Measurements from ENCODE around the gene HYAL4. TPM values are rescaled to one million over a fixed set of nuclear protein-coding genes. Genes with fewer than 3 reads are reported as not detected.
"Not testable (repeated sequence)": the region's sequence is repeated elsewhere in the genome, so short reads cannot be mapped to it uniquely, and the experiment has no call there.

Gene HYAL4
- total and polyA plus RNA-seq, 5 donors from 2014 or later: not detected

DNA sequence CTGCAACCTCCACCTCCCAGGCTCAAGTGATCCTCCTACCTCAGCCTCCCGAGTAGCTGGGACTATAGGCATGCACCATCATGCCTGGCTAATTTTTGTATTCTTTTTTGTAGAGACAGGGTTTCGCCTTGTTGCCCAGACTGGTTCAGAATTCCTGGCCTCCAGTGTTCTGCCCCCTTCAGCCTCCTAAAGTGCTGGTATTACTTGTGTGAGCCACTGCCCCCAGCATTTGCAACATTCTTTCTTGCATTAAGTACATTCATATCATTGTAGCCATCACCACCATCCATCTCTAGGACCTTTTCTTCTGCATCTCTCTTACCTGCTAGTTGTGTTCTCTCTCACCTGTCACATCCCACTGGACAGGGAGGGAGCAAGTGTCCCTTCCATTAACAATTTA, 35.5 kb upstream of the HYAL4 start:
- Histone ChIP-seq H3K4me3 (ENCODE audit: low read depth, low read length) (no peak overlapping the region), H3K27me3 (ENCODE audit: control insufficient read depth, insufficient read depth, low read length) (no peaks in the 10 kb centered on the region), H3K9me3 (ENCODE audit: control insufficient read depth in 2 of 2, low read length in 2 of 2) (no peaks in the 10 kb centered on the region), H3K4me1 (ENCODE audit: control insufficient read depth, insufficient read depth, low read length, poor library complexity, severe bottlenecking) (no peaks in the 10 kb centered on the region), H3K36me3 (ENCODE audit: control insufficient read depth, insufficient read depth, low read length) (no peaks in the 10 kb centered on the region), H3K27ac (ENCODE audit: insufficient read depth, low read length, poor library complexity, severe bottlenecking) (no peak overlapping the region)
- Mint-ChIP-seq H3K27ac (no peak overlapping the region), H3K27me3 (no peaks in the 10 kb centered on the region), H3K4me1 (no peaks in the 10 kb centered on the region), H3K36me3 (no peaks in the 10 kb centered on the region), H3K4me3 (no peak overlapping the region), H3K9me3 (peaks cover 0 to 6% (median 0%) of the 10 kb centered on the region in 7 donors)
- ATAC-seq (ENCODE audit: low read depth in 2 of 2) (no peak), DNase-seq (no peak)

- no peaks in the 10 kb centered on the region for H3K36me3 Mint-ChIP-seq
- no peak for DNase-seq
- no peak for ATAC-seq (ENCODE audit: low read depth in 2 of 2)
These were observed 33.9 kb upstream of the HYAL4 start for GRCh38 chr7:123811056-123811455.

DNA sequence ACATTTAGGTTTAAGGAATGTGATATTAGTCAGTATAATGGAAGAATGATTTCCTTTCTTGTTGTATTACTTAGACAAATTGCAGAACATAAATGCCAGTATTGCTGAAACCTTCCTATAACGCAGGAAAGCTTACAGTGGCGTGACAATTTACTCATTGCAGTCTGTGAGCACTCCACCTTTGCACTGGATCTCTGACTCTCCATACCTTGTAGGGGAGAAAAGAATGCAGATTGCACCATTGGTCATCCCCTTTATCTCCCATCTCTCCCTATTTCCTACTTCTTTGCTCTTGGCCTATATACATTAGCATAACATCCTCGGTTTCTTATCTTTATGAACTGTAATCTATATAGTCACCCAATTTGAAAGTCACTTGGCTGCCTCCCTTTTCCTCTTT, 28.1 kb upstream of the HYAL4 start:
- no peak for ATAC-seq (ENCODE audit: low read depth in 2 of 2)
- H3K27me3 Mint-ChIP-seq: peaks cover 4% of the 10 kb centered on the region
- H3K36me3 Mint-ChIP-seq: no peaks in the 10 kb centered on the region
- H3K4me1 ChIP-seq (ENCODE audit: control insufficient read depth, insufficient read depth, low read length, poor library complexity, severe bottlenecking): no peaks in the 10 kb centered on the region
- no peak for DNase-seq
- H3K9me3 ChIP-seq (ENCODE audit: control insufficient read depth in 2 of 2, low read length in 2 of 2): no peaks in the 10 kb centered on the region
- no peaks in the 10 kb centered on the region for H3K4me1 Mint-ChIP-seq
- H3K36me3 ChIP-seq (ENCODE audit: control insufficient read depth, insufficient read depth, low read length): no peaks in the 10 kb centered on the region
- no peaks in the 10 kb centered on the region for H3K27me3 ChIP-seq (ENCODE audit: control insufficient read depth, insufficient read depth, low read length)
- no peak overlapping the region for H3K4me3 Mint-ChIP-seq
- H3K27ac Mint-ChIP-seq: no peak overlapping the region
- H3K27ac ChIP-seq (ENCODE audit: insufficient read depth, low read length, poor library complexity, severe bottlenecking): no peak overlapping the region
- H3K4me3 ChIP-seq (ENCODE audit: low read depth, low read length): no peak overlapping the region
- H3K9me3 Mint-ChIP-seq: peaks cover 0 to 4% (median 0%) of the 10 kb centered on the region in 7 donors

More at GRCh38 chr7:123811056-123811455, 33.9 kb upstream of the HYAL4 start:
- H3K36me3 ChIP-seq (ENCODE audit: control insufficient read depth, insufficient read depth, low read length): no peaks in the 10 kb centered on the region
- no peaks in the 10 kb centered on the region for H3K4me1 Mint-ChIP-seq
- H3K9me3 ChIP-seq (ENCODE audit: control insufficient read depth in 2 of 2, low read length in 2 of 2): no peaks in the 10 kb centered on the region
- peaks cover 3% of the 10 kb centered on the region for H3K27me3 Mint-ChIP-seq
- H3K27ac Mint-ChIP-seq: no peak overlapping the region
- no peaks in the 10 kb centered on the region for H3K27me3 ChIP-seq (ENCODE audit: control insufficient read depth, insufficient read depth, low read length)
- H3K9me3 Mint-ChIP-seq: peaks cover 0 to 6% (median 0%) of the 10 kb centered on the region in 7 donors
- no peak overlapping the region for H3K4me3 Mint-ChIP-seq
- no peaks in the 10 kb centered on the region for H3K4me1 ChIP-seq (ENCODE audit: control insufficient read depth, insufficient read depth, low read length, poor library complexity, severe bottlenecking)
- no peak overlapping the region for H3K27ac ChIP-seq (ENCODE audit: insufficient read depth, low read length, poor library complexity, severe bottlenecking)
- no peak overlapping the region for H3K4me3 ChIP-seq (ENCODE audit: low read depth, low read length)

- H3K9me3 ChIP-seq (ENCODE audit: control insufficient read depth in 2 of 2, low read length in 2 of 2): no peaks in the 10 kb centered on the region
- no peaks in the 10 kb centered on the region for H3K4me1 ChIP-seq (ENCODE audit: control insufficient read depth, insufficient read depth, low read length, poor library complexity, severe bottlenecking)
- H3K27ac ChIP-seq (ENCODE audit: insufficient read depth, low read length, poor library complexity, severe bottlenecking): no peak overlapping the region
- H3K27me3 ChIP-seq (ENCODE audit: control insufficient read depth, insufficient read depth, low read length): no peaks in the 10 kb centered on the region
- DNase-seq (no peak), ATAC-seq (ENCODE audit: low read depth in 2 of 2) (no peak)
- no peak overlapping the region for H3K27ac Mint-ChIP-seq
- H3K4me3 Mint-ChIP-seq: no peak overlapping the region
- no peaks in the 10 kb centered on the region for H3K4me1 Mint-ChIP-seq
- no peak overlapping the region for H3K4me3 ChIP-seq (ENCODE audit: low read depth, low read length)
- peaks cover 0 to 4% (median 0%) of the 10 kb centered on the region in 7 donors for H3K9me3 Mint-ChIP-seq
- peaks cover 4% of the 10 kb centered on the region for H3K27me3 Mint-ChIP-seq
- H3K36me3 ChIP-seq (ENCODE audit: control insufficient read depth, insufficient read depth, low read length): no peaks in the 10 kb centered on the region
- no peaks in the 10 kb centered on the region for H3K36me3 Mint-ChIP-seq
These were observed 26.0 kb upstream of the HYAL4 start for GRCh38 chr7:123819001-123819400.

DNA sequence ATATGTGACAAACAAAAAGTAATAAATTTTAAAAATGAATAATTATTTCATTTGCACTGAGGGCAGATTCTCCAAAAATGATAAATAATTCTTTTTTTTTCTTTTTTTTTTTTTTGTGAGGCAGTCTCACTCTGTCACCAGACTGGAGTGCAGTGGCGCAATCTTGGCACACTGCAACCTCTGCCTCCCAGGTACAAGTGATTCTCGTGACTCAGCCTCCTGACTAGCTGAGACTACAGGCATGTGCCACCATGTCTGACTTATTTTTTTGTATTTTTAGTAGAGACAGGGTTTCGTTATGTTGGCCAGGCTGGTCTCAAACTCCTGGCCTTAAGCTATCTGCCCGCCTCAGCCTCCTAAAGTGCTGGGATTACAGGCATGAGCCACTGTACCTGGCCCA, 25.2 kb upstream of the HYAL4 start:
- H3K27me3 ChIP-seq (ENCODE audit: control insufficient read depth, insufficient read depth, low read length); H3K9me3 Mint-ChIP-seq; H3K4me3 Mint-ChIP-seq; H3K27me3 Mint-ChIP-seq; ATAC-seq (ENCODE audit: low read depth in 2 of 2); H3K27ac ChIP-seq (ENCODE audit: insufficient read depth, low read length, poor library complexity, severe bottlenecking); H3K4me1 ChIP-seq (ENCODE audit: control insufficient read depth, insufficient read depth, low read length, poor library complexity, severe bottlenecking); DNase-seq; H3K9me3 ChIP-seq (ENCODE audit: control insufficient read depth in 2 of 2, low read length in 2 of 2); H3K4me3 ChIP-seq (ENCODE audit: low read depth, low read length); H3K4me1 Mint-ChIP-seq; H3K27ac Mint-ChIP-seq; H3K36me3 ChIP-seq (ENCODE audit: control insufficient read depth, insufficient read depth, low read length); H3K36me3 Mint-ChIP-seq: not testable (repeated sequence)

- ATAC-seq (ENCODE audit: low read depth in 2 of 2): no peak
- Histone ChIP-seq H3K9me3 (ENCODE audit: control insufficient read depth in 2 of 2, low read length in 2 of 2) (no peaks in the 10 kb centered on the region), H3K4me3 (ENCODE audit: low read depth, low read length) (no peak overlapping the region), H3K4me1 (ENCODE audit: control insufficient read depth, insufficient read depth, low read length, poor library complexity, severe bottlenecking) (no peaks in the 10 kb centered on the region), H3K36me3 (ENCODE audit: control insufficient read depth, insufficient read depth, low read length) (no peaks in the 10 kb centered on the region), H3K27me3 (ENCODE audit: control insufficient read depth, insufficient read depth, low read length) (no peaks in the 10 kb centered on the region), H3K27ac (ENCODE audit: insufficient read depth, low read length, poor library complexity, severe bottlenecking) (no peak overlapping the region)
- Mint-ChIP-seq H3K27me3 (peaks cover 2% of the 10 kb centered on the region), H3K4me1 (peaks cover 4 to 9% (median 7%) of the 10 kb centered on the region in 4 donors), H3K36me3 (no peaks in the 10 kb centered on the region), H3K9me3 (peaks cover 0 to 4% (median 0%) of the 10 kb centered on the region in 7 donors), H3K27ac (no peak overlapping the region), H3K4me3 (no peak overlapping the region)
- DNase-seq: no peak
These were observed 24.1 kb upstream of the HYAL4 start for GRCh38 chr7:123820864-123821263.

GRCh38 chr7:123821320-123821719, 23.6 kb upstream of the HYAL4 start:
- H3K9me3 ChIP-seq (ENCODE audit: control insufficient read depth in 2 of 2, low read length in 2 of 2): no peaks in the 10 kb centered on the region
- Mint-ChIP-seq H3K36me3 (no peaks in the 10 kb centered on the region), H3K27me3 (no peaks in the 10 kb centered on the region), H3K4me1 (peaks cover 4 to 9% (median 7%) of the 10 kb centered on the region in 4 donors), H3K4me3 (no peak overlapping the region), H3K9me3 (peaks cover 0 to 4% (median 0%) of the 10 kb centered on the region in 7 donors), H3K27ac (no peak overlapping the region)
- no peaks in the 10 kb centered on the region for H3K27me3 ChIP-seq (ENCODE audit: control insufficient read depth, insufficient read depth, low read length)
- DNase-seq: no peak
- H3K4me1 ChIP-seq (ENCODE audit: control insufficient read depth, insufficient read depth, low read length, poor library complexity, severe bottlenecking): no peaks in the 10 kb centered on the region
- no peak overlapping the region for H3K27ac ChIP-seq (ENCODE audit: insufficient read depth, low read length, poor library complexity, severe bottlenecking)
- H3K4me3 ChIP-seq (ENCODE audit: low read depth, low read length): no peak overlapping the region
- H3K36me3 ChIP-seq (ENCODE audit: control insufficient read depth, insufficient read depth, low read length): no peaks in the 10 kb centered on the region
- ATAC-seq (ENCODE audit: low read depth in 2 of 2): no peak

DNA sequence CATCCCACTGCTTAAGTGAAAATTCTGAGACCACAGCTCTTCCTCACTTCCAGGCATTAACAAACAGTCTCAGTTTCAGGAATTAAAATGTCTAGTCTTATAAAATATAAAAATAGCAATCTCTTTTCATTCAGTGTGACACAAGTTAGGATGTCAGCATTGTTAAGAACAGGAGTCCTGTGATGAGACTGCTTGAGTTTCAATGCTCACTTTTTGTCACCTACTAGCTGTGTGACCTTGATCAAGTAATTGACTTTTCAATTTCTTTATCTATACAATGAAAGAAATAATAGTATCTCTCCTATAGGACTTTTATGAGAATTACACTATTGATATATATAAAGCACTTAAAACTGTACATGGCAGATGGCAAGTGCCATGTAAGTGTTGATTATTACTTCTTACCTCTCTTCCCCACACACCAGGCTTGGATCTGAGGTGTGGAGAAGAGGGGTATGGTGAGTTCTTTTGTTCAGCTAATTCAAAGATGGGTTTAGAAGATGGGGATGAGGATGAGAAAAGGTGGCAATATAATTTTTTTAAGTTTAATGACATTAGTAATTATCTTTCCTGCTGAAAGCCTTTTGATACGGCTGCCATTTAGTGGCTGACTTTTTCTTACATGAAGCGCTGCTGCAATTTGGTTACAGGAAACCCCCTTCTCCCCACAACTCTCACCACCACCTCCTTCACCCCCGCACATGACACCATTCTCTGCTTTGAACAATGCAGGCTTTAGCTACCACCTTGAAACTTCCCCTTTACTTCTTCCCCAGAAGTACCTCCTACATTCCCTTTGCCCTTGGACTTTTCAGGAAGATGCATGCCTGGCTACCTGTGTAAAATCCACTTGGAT, 20.8 kb upstream of the HYAL4 start:
- Histone ChIP-seq H3K4me1 (ENCODE audit: control insufficient read depth, insufficient read depth, low read length, poor library complexity, severe bottlenecking) (no peaks in the 10 kb centered on the region), H3K36me3 (ENCODE audit: control insufficient read depth, insufficient read depth, low read length) (no peaks in the 10 kb centered on the region), H3K9me3 (ENCODE audit: control insufficient read depth in 2 of 2, low read length in 2 of 2) (no peaks in the 10 kb centered on the region), H3K4me3 (ENCODE audit: low read depth, low read length) (no peak overlapping the region), H3K27ac (ENCODE audit: insufficient read depth, low read length, poor library complexity, severe bottlenecking) (no peak overlapping the region), H3K27me3 (ENCODE audit: control insufficient read depth, insufficient read depth, low read length) (no peaks in the 10 kb centered on the region)
- Mint-ChIP-seq H3K9me3 (peaks cover 0 to 2% (median 0%) of the 10 kb centered on the region in 7 donors), H3K27me3 (no peaks in the 10 kb centered on the region), H3K4me1 (peaks cover 4 to 9% (median 7%) of the 10 kb centered on the region in 4 donors), H3K27ac (no peak overlapping the region), H3K36me3 (no peaks in the 10 kb centered on the region), H3K4me3 (peak overlapping the region in 1 of 4 donors; percentile 2)
- no peak for ATAC-seq (ENCODE audit: low read depth in 2 of 2)
- DNase-seq: peak in 1 of 3 donors; percentile 33
